ENCODE data around the gene TBC1D22A. TPM values are rescaled to one million over a fixed set of nuclear protein-coding genes. Genes with fewer than 3 reads are reported as not detected.

The TBC1D22A gene
- total and polyA plus RNA-seq, 2 experiments from 2014 or later = 9.6 to 13.3 TPM

- TF ChIP-seq ZNF462 (CRISPR knock-in tag; IDR thresholded peaks at IDR 0.05) = no peak
- TF ChIP-seq CREB1 (CRISPR knock-in tag; IDR thresholded peaks at IDR 0.05; ENCODE audit: low read depth) = no peak
- no peak for TF ChIP-seq JUNB (IDR thresholded peaks at IDR 0.05; ENCODE audit: unreplicated experiment)
- no peak for TF ChIP-seq EZH2 (IDR thresholded peaks at IDR 0.05; ENCODE audit: low read depth, unreplicated experiment)
- no peak for TF ChIP-seq ZNF331 (CRISPR knock-in tag; IDR thresholded peaks at IDR 0.05; ENCODE audit: low read depth)
These were observed 66.9 kb downstream of the TBC1D22A start (continued) for GRCh38 chr22:46829117-46829891.

DNA sequence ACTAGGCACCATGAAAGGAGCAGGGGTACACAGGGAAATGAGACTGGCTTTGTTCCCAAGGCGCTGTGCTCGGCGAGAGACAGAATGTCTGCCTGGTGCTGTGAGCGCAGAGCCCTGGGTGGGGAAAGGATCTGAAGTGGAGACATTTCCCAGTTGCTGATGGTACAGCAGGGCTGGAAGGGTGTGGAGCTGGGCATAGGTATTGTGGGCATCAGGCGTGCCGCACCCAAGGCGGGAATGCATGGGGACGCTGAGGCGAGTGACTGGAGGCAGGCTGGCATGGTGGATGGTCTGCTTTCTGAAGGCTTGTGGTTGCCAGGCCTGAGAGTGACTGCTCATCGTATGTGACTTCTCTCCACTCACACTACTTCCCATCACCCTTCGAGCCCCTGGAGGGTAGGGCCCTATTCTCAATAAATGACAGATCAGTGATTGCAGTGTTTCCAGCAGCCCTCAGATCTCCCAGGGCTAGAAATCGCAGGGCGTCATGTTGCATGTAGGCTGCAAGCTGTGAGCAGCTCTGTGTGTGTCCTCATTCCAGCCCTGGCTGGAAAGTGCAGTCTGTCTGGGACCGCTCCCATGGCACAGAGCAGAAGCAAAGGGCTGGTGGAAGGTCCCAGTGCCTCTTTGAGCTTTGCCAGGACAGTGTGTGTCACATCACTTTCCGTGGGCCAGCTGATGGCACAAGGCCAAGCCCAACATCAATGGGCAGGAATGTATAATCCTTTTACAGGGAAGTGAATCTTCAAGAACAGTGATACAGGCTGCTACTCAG, 67.7 kb downstream of the TBC1D22A start:
- Mint-ChIP-seq H3K9me3 (peaks cover 10% of the 10 kb centered on the region), H3K4me1 (peaks cover 21% of the 10 kb centered on the region), H3K4me3 (no peak overlapping the region), H3K27me3 (ENCODE audit: insufficient read depth, low read depth, poor library complexity) (peaks cover 5% of the 10 kb centered on the region), H3K27ac (peak overlapping the region; percentile 51; the same call in 1 of the 2 replicates), H3K36me3 (ENCODE audit: low read depth) (peaks cover 33% of the 10 kb centered on the region)
- Histone ChIP-seq H3K4me3 (no peak overlapping the region), H4K20me1 (replicated peaks; ENCODE audit: insufficient read depth) (peaks cover 9% of the 10 kb centered on the region), H3K27ac (ENCODE audit: low read depth) (no peak overlapping the region), H3K9me2 (ENCODE audit: insufficient read depth) (no peaks in the 10 kb centered on the region), H3K4me1 (ENCODE audit: insufficient read depth) (0 out of 2 replicates have a peak, but pooled peaks cover 5% of the 10 kb centered on the region), H2AFZ (no peak overlapping the region), H3K4me2 (no peak overlapping the region), H3F3A (replicated peaks; ENCODE audit: low read depth) (no peaks in the 10 kb centered on the region), H3K79me2 (replicated peaks; ENCODE audit: insufficient read depth) (peaks cover 8% of the 10 kb centered on the region), H3K36me3 (ENCODE audit: insufficient read depth) (no peaks in the 10 kb centered on the region; the same call in 1 of the 2 replicates), H3K27me3 (ENCODE audit: insufficient read depth) (no peaks in the 10 kb centered on the region)
- TF ChIP-seq JUNB (IDR thresholded peaks at IDR 0.05; ENCODE audit: unreplicated experiment) = no peak
- no peak for TF ChIP-seq EZH2phosphoT487 (IDR thresholded peaks at IDR 0.05; ENCODE audit: unreplicated experiment)
- TF ChIP-seq, protein P1, sequence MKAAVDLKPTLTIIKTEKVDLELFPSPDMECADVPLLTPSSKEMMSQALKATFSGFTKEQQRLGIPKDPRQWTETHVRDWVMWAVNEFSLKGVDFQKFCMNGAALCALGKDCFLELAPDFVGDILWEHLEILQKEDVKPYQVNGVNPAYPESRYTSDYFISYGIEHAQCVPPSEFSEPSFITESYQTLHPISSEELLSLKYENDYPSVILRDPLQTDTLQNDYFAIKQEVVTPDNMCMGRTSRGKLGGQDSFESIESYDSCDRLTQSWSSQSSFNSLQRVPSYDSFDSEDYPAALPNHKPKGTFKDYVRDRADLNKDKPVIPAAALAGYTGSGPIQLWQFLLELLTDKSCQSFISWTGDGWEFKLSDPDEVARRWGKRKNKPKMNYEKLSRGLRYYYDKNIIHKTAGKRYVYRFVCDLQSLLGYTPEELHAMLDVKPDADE (IDR thresholded peaks at IDR 0.05) = no peak
- no peak for ATAC-seq
- no peak for DNase-seq (ENCODE audit: low spot score)
